ENCODE data around the gene HOXA10. TPM values are rescaled to one million over a fixed set of nuclear protein-coding genes. Genes with fewer than 3 reads are reported as not detected.

The HOXA10 gene
- total RNA-seq, 2 donors from 2014 or later: not detected

DNA sequence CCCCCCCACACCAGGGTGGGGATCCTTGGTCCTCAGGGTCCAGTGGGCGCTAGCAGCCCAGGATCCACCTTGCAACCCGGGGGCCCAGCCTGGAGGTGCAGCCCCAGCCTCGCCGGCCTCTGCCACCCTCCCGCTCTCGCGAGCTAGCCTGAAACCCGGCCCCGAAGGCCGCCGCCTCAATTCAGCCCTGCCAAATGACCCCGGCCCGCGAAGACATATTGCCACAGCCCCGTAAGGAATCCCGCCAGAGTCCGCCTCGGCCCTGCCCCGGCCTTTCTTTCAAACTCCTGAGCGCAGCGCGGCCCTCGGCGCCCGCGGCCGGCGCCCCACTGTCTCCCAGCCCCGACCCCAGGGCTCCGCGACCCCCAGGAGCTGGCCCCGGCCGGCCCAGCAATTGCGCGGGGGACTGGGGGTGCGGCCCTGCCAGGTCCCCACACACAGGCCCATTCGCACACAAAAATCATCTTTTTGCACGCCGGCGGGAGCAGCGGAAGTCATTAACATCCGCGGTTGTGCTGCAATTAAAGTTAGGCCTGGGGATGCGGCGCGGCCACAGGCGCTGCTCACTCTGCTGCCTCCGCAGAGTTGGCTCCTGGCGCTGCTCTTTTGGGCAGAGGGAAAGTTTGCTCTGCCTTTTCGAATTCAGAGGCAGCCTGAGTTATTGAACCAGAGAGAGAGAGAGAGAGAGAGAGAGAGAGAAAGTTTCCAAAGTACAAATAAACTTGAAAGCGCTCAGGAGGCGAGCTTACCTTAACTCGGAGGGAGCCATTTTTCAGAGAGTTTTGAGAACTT, 34.6 kb downstream of the HOXA10 start:
- Mint-ChIP-seq H3K4me3 (no peak overlapping the region), H3K36me3 (ENCODE audit: low read depth) (no peaks in the 10 kb centered on the region), H3K4me1 (peaks cover 6% of the 10 kb centered on the region), H3K27me3 (peaks cover 67% of the 10 kb centered on the region), H3K27ac (no peak overlapping the region)
- H3K9me3 ChIP-seq (ENCODE audit: control insufficient read depth, low read length, poor library complexity, severe bottlenecking): peaks cover 2% of the 10 kb centered on the region
- ATAC-seq (no peak), DNase-seq (no peak)

DNA sequence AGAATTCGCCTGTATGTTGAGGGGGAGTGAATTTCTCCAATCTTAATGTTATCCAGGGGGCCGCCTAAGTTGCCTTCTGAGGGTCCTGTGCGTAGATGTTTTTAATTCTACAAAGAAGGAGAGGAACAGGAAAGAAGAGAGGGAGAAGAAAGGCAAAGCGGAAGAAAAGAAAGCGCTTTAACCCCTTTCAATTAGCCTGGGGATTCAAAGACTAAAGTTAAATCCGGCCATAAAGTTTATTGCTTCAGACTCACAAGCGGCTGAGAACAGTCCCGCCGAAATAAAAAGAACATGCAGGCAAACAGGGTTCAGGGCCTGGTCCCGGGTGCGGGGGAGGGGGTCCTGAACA, 35.2 kb downstream of the HOXA10 start:
- Mint-ChIP-seq H3K27me3 (peaks cover 73% of the 10 kb centered on the region), H3K36me3 (ENCODE audit: low read depth) (no peaks in the 10 kb centered on the region), H3K4me3 (no peak overlapping the region), H3K27ac (no peak overlapping the region), H3K4me1 (peaks cover 6% of the 10 kb centered on the region)
- no peak for DNase-seq
- peaks cover 2% of the 10 kb centered on the region for H3K9me3 ChIP-seq (ENCODE audit: control insufficient read depth, low read length, poor library complexity, severe bottlenecking)
- ATAC-seq: no peak

DNA sequence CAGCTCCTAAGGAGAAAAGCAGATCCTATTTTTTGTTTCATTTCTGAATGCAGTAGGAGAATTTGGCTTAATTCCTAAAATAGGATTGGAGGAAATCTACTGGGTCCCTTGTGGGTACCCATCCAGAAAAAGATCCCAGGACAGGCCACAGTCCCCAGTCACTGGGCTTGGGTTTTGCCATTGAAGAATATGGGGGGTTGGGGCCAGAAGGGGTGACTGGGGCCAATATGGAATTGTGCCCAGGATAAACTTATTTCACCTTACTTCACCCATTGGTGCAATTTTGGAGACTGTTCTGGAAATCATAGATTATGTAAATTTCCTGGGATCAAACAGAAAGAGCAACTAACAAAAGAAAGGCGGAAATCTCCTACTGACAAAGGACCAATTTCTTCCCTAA, 35.6 kb downstream of the HOXA10 start:
- H3K27ac Mint-ChIP-seq: no peak overlapping the region
- H3K27me3 Mint-ChIP-seq: peaks cover 78% of the 10 kb centered on the region
- H3K4me3 Mint-ChIP-seq: no peak overlapping the region
- DNase-seq (no peak), ATAC-seq (no peak)
- H3K36me3 Mint-ChIP-seq (ENCODE audit: low read depth): no peaks in the 10 kb centered on the region
- peaks cover 6% of the 10 kb centered on the region for H3K4me1 Mint-ChIP-seq
- H3K9me3 ChIP-seq (ENCODE audit: control insufficient read depth, low read length, poor library complexity, severe bottlenecking): peaks cover 2% of the 10 kb centered on the region

DNA sequence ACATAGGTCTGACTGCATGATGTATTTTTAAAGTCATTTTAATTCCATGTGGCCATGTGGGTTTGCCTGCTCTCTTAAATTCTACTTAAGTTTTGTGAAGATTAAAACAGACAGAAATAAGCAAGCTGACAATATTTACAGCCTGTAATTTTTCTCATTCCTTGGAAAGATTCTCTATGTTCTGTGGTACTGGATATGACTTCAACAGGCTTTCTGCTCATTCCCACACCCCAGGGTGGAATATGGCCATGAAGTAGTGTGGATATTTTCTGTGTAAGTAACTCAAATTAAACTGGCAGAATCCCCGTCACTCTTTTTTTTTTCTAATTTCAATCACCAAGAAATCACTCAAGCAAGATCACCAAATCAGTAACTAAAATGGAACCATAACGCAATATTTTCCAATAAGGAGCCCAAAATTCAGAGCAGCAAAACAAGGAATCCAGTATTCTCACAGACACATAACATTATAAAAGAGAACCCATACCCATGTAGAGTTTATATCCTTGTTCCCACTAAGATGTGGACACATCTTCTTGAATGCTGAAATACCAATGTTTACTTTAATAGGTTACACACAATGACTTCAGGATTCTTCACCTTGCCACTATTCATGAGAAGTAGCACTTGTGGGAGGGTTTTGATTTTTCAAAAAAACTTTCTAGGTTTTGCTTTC, 36.3 kb downstream of the HOXA10 start:
- peaks cover 79% of the 10 kb centered on the region for H3K27me3 Mint-ChIP-seq
- H3K9me3 ChIP-seq (ENCODE audit: control insufficient read depth, low read length, poor library complexity, severe bottlenecking): peaks cover 2% of the 10 kb centered on the region

DNA sequence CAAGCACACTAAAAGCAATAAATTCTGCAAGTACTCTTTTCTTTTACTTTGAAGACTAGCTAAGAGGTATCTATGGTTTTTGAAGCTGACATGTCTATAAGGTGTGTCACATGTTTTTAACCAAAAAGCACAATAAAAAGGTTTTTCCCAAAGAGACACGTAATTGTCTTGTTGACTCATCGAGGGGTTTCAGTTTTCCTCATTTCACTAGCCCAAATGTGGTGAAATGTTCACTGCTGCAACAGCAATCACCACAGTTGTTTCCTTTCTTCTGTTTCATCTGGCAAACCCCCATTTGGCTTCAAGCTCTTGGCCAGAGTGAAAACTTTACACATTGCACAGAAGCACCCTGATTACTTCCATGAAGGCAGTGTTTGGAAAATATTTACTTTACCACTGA, 39.7 kb downstream of the HOXA10 start:
- DNase-seq (no peak), ATAC-seq (no peak)
- peaks cover 2% of the 10 kb centered on the region for H3K4me1 Mint-ChIP-seq
- H3K9me3 ChIP-seq (ENCODE audit: control insufficient read depth, low read length, poor library complexity, severe bottlenecking): peaks cover 2% of the 10 kb centered on the region
- H3K36me3 Mint-ChIP-seq (ENCODE audit: low read depth): no peaks in the 10 kb centered on the region
- H3K4me3 Mint-ChIP-seq: no peak overlapping the region
- peaks cover 73% of the 10 kb centered on the region for H3K27me3 Mint-ChIP-seq
- H3K27ac Mint-ChIP-seq: no peak overlapping the region

More for the DNA sequence above, 36.3 kb downstream of the HOXA10 start:
- ATAC-seq (no peak), DNase-seq (no peak)
- Mint-ChIP-seq H3K27ac (no peak overlapping the region), H3K4me1 (peaks cover 6% of the 10 kb centered on the region), H3K36me3 (ENCODE audit: low read depth) (no peaks in the 10 kb centered on the region), H3K4me3 (no peak overlapping the region)

DNA sequence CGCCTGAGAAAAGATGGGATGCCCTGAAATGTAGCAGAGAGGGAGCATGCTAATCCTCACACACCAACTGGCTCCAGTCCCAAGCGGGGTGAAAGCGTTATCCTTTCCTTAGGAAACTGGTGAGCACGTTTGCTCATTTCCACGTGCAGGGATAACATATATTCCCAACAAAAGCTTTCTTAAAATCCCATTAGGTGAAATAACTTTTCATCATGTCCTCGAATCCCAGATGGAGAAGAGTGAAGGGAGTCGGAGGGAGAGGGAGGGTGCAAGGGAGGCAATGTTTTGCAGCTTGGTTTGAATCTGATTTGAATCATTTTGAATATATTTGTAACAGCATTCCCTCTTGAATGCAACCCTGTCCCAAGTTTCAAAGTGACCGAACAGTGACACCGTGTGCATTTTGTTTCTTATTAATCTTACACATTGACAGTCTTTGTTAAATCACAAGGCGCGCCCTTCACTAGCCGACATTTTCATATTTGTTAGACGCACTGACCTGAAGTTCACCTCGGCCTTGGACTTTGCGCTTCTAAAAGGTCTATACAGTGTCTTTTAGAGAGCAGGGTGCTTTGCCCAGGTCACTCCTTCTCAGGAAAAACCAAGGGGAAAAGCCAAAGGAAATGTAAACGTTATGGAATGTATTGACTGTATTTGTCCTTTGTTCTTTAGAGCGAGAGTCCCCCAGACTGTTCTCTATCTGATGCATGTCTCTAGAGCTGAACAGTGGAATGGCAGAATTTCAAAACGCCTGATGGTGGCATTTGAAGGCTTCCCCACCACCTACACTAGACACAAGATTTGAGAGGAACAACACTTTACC, 40.5 kb downstream of the HOXA10 start:
- peaks cover 2% of the 10 kb centered on the region for H3K9me3 ChIP-seq (ENCODE audit: control insufficient read depth, low read length, poor library complexity, severe bottlenecking)
- H3K27me3 Mint-ChIP-seq: peaks cover 77% of the 10 kb centered on the region
- H3K36me3 Mint-ChIP-seq (ENCODE audit: low read depth): no peaks in the 10 kb centered on the region
- H3K4me1 Mint-ChIP-seq: peaks cover 2% of the 10 kb centered on the region
- no peak for ATAC-seq
- H3K4me3 Mint-ChIP-seq: no peak overlapping the region
- DNase-seq: no peak
- no peak overlapping the region for H3K27ac Mint-ChIP-seq

DNA sequence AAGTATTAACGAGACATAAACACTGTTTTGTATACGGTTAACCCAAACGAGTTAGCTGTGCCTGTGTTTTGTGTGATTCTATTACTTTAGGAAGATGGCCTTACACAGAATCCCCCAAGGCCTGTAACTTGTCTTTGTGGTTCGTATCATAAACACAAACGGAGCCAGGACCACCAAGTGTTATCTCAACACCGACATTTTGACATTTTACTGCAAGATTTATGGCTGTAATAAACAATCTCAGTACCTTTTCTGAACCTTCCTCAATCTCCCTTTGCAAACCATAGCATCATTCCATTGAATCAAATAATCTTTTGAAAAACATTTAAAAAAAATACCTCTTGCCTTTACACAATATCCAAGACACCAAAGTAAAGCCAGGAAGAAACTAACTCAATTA, 41.1 kb downstream of the HOXA10 start:
- H3K27me3 Mint-ChIP-seq: peaks cover 77% of the 10 kb centered on the region
- H3K27ac Mint-ChIP-seq: no peak overlapping the region
- H3K36me3 Mint-ChIP-seq (ENCODE audit: low read depth): no peaks in the 10 kb centered on the region
- H3K9me3 ChIP-seq (ENCODE audit: control insufficient read depth, low read length, poor library complexity, severe bottlenecking): peaks cover 2% of the 10 kb centered on the region
- H3K4me3 Mint-ChIP-seq: no peak overlapping the region
- ATAC-seq (no peak), DNase-seq (no peak)
- peaks cover 2% of the 10 kb centered on the region for H3K4me1 Mint-ChIP-seq

DNA sequence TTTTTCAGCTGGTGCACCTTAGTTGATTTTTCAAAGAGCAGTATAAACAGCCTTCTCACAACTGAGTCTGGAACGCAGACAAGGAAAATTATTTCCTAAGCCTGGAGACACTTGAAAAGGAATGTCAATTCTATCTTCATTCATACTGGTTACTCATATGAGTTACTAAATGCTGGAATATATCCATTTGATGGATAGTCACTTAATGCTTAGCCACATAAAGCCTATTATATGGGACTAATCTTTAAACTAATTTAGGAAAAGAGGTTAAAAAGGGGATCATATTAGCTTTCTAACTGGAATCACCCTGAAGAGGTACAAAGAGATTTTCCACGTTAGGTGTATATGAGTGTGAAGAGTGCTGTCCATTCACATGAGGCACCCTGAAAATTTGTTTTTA, 41.9 kb downstream of the HOXA10 start:
- peaks cover 2% of the 10 kb centered on the region for H3K4me1 Mint-ChIP-seq
- H3K36me3 Mint-ChIP-seq (ENCODE audit: low read depth): no peaks in the 10 kb centered on the region
- ATAC-seq: no peak
- H3K27me3 Mint-ChIP-seq: peaks cover 77% of the 10 kb centered on the region
- H3K27ac Mint-ChIP-seq: no peak overlapping the region
- DNase-seq: no peak
- H3K9me3 ChIP-seq (ENCODE audit: control insufficient read depth, low read length, poor library complexity, severe bottlenecking): peaks cover 1% of the 10 kb centered on the region
- no peak overlapping the region for H3K4me3 Mint-ChIP-seq

DNA sequence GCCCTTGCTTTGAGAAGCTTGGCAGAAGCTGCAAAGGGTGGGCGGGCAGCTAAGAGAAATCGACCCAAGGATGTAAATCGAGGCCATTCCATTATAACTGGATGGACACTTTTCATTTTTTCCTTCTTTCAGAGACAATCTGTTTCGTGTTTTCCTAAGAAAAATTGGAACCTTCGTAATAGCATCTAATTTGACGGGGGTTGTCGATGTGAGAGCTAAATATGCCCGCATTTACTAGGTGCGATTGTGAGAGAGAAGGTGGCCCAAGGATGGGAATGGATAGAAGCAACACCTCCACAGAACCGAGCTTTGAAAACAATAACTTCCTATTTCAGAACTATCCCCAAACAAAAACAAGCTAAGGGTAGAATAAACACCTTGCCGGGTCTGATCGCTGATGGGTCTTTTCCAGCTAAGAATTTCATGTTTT, 42.7 kb downstream of the HOXA10 start:
- peak overlapping the region; percentile 75 for H3K4me3 Mint-ChIP-seq
- H3K4me1 Mint-ChIP-seq: peaks cover 2% of the 10 kb centered on the region
- H3K9me3 ChIP-seq (ENCODE audit: control insufficient read depth, low read length, poor library complexity, severe bottlenecking): no peaks in the 10 kb centered on the region
- ATAC-seq (no peak), DNase-seq (no peak)
- no peaks in the 10 kb centered on the region for H3K36me3 Mint-ChIP-seq (ENCODE audit: low read depth)
- no peak overlapping the region for H3K27ac Mint-ChIP-seq
- peaks cover 77% of the 10 kb centered on the region for H3K27me3 Mint-ChIP-seq

DNA sequence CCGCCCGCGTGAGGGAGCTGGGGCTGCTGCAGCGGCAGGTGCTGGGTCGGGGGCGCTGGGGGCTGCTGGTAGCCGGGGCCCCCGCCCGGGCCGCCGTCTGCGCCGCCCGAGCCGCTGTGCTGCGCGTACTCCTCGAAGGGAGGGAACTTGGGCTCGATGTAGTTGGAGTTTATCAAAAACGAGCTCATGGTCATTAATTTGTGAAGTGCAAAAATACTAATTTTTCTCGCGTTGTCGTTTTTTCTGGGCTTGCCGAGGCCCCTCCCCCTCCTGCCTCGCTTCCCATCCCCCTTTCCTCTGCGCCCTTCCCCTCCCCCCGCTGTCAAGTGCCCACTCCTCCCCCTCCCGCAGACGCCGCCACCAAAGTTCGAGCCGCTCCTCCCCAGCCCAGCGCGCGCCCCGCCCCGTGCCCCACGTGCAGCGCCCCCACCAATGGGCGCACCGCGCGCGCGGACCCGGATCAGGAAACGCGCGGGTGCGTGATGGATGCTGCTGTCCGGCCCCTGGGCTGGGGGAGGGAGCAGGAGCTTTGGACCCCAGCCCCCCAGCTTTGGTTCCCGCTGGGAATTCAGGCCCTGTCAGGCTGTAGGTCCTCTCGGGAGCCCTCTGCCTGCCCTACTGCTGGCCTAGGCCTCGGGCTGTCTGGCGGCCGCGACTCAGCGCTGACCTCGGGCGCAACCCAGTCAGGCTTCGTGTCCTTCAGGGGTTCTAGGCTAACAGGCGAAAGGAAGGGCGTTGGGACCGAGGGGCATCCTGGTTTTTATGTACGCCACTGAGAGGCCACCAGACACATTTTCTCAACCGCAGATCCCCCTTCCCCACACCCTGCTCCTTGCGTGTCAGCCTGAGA, 43.4 kb downstream of the HOXA10 start, which contains the start of gene HOXA4:
HOXA4 (minus strand) TSS at position 218 of the 850 bp plus-strand sequence; CDS start at position 194, 24 bp downstream.
- peak within 1 kb of the TSS; percentile 75 for H3K4me3 Mint-ChIP-seq
- H3K4me1 Mint-ChIP-seq: peaks cover 2% of the 10 kb centered on the region
- no peak within 1 kb of the TSS for H3K27ac Mint-ChIP-seq
- peaks cover 77% of the 10 kb centered on the region for H3K27me3 Mint-ChIP-seq
- H3K9me3 ChIP-seq (ENCODE audit: control insufficient read depth, low read length, poor library complexity, severe bottlenecking): no peaks in the 10 kb centered on the region
- DNase-seq: peak; percentile 62 to 66 (median 66)
- no peaks in the 10 kb centered on the region for H3K36me3 Mint-ChIP-seq (ENCODE audit: low read depth)
- ATAC-seq: peak; percentile 94

DNA sequence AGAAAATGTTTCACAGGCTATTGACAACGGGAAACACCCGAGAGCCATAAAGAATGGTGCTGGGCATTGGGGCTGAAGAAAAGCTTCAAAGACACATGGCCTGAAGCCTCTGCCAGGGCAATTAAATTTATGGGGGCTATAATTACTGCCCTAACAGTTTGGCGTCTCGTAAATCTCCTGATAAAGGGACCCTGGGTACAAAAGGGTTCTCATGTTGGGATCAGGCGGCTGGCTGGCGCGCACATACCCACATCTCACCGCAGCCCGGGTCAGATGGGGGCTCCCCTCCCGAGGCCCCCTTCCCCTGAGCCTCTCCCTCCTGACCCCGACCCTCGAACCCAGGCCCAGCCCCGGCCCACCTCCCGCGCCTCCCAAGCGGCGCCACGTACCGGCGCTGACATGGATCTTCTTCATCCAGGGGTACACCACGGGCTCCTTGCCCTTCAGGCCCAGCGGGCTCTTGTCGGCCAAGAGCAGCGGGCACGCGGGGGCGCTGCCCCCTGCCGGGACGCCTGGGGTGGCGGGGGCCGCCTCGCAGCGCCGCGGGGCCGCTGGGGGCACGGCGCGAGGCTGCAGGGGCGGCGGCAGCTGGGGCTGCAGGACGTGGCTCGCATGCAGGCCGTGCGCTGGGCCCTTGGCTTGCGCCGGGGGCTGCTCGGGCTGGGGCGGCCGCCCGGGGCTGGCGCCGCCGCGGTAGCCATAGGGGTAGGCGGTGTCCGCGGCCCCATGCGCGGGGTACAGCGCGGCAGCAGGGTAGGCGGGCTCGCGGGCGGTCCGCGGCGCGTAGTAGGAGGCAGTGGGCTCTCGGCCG, 44.2 kb downstream of the HOXA10 start:
- H3K9me3 ChIP-seq (ENCODE audit: control insufficient read depth, low read length, poor library complexity, severe bottlenecking): peaks cover 2% of the 10 kb centered on the region
- peak; percentile 39 for ATAC-seq
- H3K27me3 Mint-ChIP-seq: peaks cover 77% of the 10 kb centered on the region
- H3K4me1 Mint-ChIP-seq: no peaks in the 10 kb centered on the region
- peak overlapping the region; percentile 75 for H3K4me3 Mint-ChIP-seq
- H3K36me3 Mint-ChIP-seq (ENCODE audit: low read depth): no peaks in the 10 kb centered on the region
- no peak for DNase-seq
- H3K27ac Mint-ChIP-seq: no peak overlapping the region

Data from T-helper 17 cell (primary cell).